Measurements from ENCODE around the gene PPT2. TPM values are rescaled to one million over a fixed set of nuclear protein-coding genes. Genes with fewer than 3 reads are reported as not detected.

PPT2 gene
- total and polyA plus RNA-seq, 2 donors (not counting 3 experiments of a cell fraction or from before 2014, with no cell fraction given) = 27.2 to 47.3 TPM

DNA sequence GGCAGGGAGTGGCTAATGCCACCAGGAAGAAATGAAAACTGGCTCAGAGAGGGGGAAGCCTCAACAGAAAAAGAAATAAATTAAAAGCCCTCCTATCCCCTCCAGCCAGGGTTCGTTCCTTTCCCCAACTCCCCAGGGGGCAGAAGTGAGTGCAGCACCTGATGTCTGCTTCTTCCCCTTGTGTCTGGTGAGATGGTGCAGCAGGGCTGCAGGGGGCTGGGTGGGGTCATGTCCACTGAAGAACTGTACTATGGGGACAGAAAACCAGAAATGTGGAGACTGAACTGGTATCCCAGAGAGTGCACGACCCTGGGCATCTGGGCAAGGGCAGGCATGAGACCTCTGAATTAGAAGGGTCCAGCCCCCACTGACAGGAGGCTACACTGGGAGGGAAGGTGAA lies 14.4 kb downstream of the PPT2 start:
- no peak for DNase-seq (ENCODE audit: low read depth, low spot score)
- Histone ChIP-seq H2AFZ (ENCODE audit: low read depth, low read length) (no peak overlapping the region), H3K9me1 (replicated peaks; ENCODE audit: control insufficient read depth, extremely low read depth, insufficient read depth, low read length) (no peaks in the 10 kb centered on the region), H3K9me3 (replicated peaks; ENCODE audit: control insufficient read depth, insufficient read depth, low read length) (no peaks in the 10 kb centered on the region), H3K79me2 (ENCODE audit: control insufficient read depth, insufficient read depth, low read length) (no peaks in the 10 kb centered on the region), H3K4me2 (ENCODE audit: insufficient read depth, low read length) (no peak overlapping the region), H3K27me3 (ENCODE audit: control insufficient read depth in 2 of 2, insufficient read depth in 2 of 2, low read length in 2 of 2) (no peaks in the 10 kb centered on the region), H4K20me1 (replicated peaks; ENCODE audit: control insufficient read depth, extremely low read depth, insufficient read depth, low read length) (no peaks in the 10 kb centered on the region), H3K36me3 (ENCODE audit: control insufficient read depth in 2 of 2, extremely low read depth in 1 of 2, insufficient read depth in 2 of 2, low read length in 2 of 2) (peaks cover 7 to 21% of the 10 kb centered on the region in 2 experiments), H3K4me1 (ENCODE audit: control insufficient read depth, extremely low read depth, insufficient read depth, low read length) (no peaks in the 10 kb centered on the region), H3K27ac (ENCODE audit: insufficient read depth, low read depth, low read length) (no peak overlapping the region), H3K4me3 (replicated peaks in 1 of 3; ENCODE audit: insufficient read depth in 1 of 3, low read depth in 1 of 3, low read length in 3 of 3) (no peak overlapping the region), H3K9ac (replicated peaks; ENCODE audit: extremely low read depth, insufficient read depth, low read length) (no peak overlapping the region)
- POLR2A ChIA-PET = no interaction called here
- intact Hi-C loops (cut with micrococcal nuclease) = no loop called here
- FAIRE-seq = no peak
- dilution Hi-C loops (cut with MboI; ENCODE audit: extremely low pct_ligation_motif_present, low sequenced_read_pairs) = no loop called here
- no TSS peak for BruUV-seq (replicated peaks)
- CTCF ChIA-PET = no interaction called here
- TF ChIP-seq FOS (IDR thresholded peaks at IDR 0.05; ENCODE audit: borderline replicate concordance, insufficient read depth, low read length) = no peak
- no peak for TF ChIP-seq EZH2 (IDR thresholded peaks at IDR 0.05; ENCODE audit: borderline replicate concordance, low read depth, low read length, severe bottlenecking)
- TF ChIP-seq MYC (IDR thresholded peaks at IDR 0.05; ENCODE audit: low read depth, low read length) = no peak
- no peak for TF ChIP-seq JUN (IDR thresholded peaks at IDR 0.05; ENCODE audit: borderline replicate concordance, insufficient read depth, insufficient read length, low read depth)
- TF ChIP-seq POLR2AphosphoS5 (IDR thresholded peaks at IDR 0.05; ENCODE audit: insufficient read depth, low read depth, low read length) = no peak
- TF ChIP-seq GATA2 (IDR thresholded peaks at IDR 0.05; ENCODE audit: insufficient read depth, insufficient read length, low read depth, low read length) = no peak
- TF ChIP-seq, protein P1, sequence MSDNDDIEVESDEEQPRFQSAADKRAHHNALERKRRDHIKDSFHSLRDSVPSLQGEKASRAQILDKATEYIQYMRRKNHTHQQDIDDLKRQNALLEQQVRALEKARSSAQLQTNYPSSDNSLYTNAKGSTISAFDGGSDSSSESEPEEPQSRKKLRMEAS (IDR thresholded peaks at IDR 0.05; ENCODE audit: insufficient read depth, insufficient read length) = no peak

Measured in endothelial cell of umbilical vein (primary cell).